Peyer's patch (tissue), 4 donors: Measurements from ENCODE around the gene MIOS. TPM values are rescaled to one million over a fixed set of nuclear protein-coding genes. Genes with fewer than 3 reads are reported as not detected.

ENCODE experiments used
- DNase-seq, 3 donors: peaks; one replicate each; pipeline ENCODE4 v3.0.0-alpha.2; 2017 to 2019
- H3K27ac ChIP-seq, 4 donors: fragments of 200-600 bp; sonication (generic); one replicate each; pipeline ENCODE4 v1.5.1; 2016 to 2019
- H3K27me3 ChIP-seq, 2 donors: fragments of 200-600 bp; sonication (generic); one replicate each; pipeline ENCODE4 v1.5.1; 2019
- H3K36me3 ChIP-seq, 3 donors: fragments of 200-600 bp; sonication (generic); one replicate each; pipeline ENCODE4 v1.5.1; 2016 to 2019
- H3K4me1 ChIP-seq, 4 donors: fragments of 200-600 bp; sonication (generic); one replicate each; pipeline ENCODE4 v1.5.1; 2016 to 2019
- H3K4me3 ChIP-seq, 4 donors: fragments of 200-600 bp; sonication (generic); 1 replicate in 3 of 4; 2 replicates in 1 of 4; pipeline ENCODE4 v1.5.1; 2016 to 2019; ENCODE audit warnings: mild to moderate bottlenecking in 1 of 4
- H3K9me3 ChIP-seq, 4 donors: fragments of 200-600 bp; sonication (generic); one replicate each; pipeline ENCODE4 v1.5.1; 2016 to 2019; ENCODE audit warnings: mild to moderate bottlenecking in 1 of 4
- POLR2A ChIP-seq, 2 donors: fragments of 450-650 bp; IDR thresholded peaks; one replicate each; pipeline ENCODE4 v1.5.1; 2017; ENCODE audit warnings: antibody characterized with exemption in 2 of 2, mild to moderate bottlenecking in 2 of 2, moderate library complexity in 2 of 2
- total RNA-seq, 4 donors: library from RNA; depleted of rRNA; stranded (reverse); fragments of >200 nt; gene quantifications; one replicate each; pipeline ENCODE4 v1.1.0, GENCODE V29; 2016
- TF ChIP-seq, protein P1 (sequence below), 6 experiments: fragments of 450-650 bp in 4 of 6; fragments of 200-600 bp in 2 of 6; sonication (generic) in 1 of 6; IDR thresholded peaks; one replicate each; pipeline ENCODE4 v1.5.1; 2017 to 2019; ENCODE audit warnings: antibody characterized with exemption in 6 of 6, mild to moderate bottlenecking in 3 of 6, moderate library complexity in 1 of 6

The MIOS gene
- total RNA-seq, 4 donors from 2014 or later = 17.1 to 42.9 (median 26.8) TPM

DNA sequence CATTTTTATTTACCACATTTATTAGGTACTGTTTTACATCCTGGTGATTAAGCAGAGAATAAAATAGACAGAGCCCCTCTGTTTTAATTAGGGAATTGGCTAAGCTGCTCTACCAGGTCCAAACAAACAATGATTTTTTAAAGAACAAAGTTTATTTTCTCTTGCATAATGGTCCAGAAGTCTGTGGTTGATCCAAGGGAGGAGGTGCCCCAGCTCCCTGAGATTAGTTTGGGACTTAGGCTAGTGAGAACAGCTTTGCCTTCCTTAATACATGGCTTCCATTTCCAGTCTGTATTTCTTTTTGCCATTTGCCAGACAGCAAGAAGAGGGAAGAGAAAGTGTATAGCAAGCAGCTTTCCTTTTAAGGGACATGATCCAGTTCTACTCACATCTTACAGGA is 2.9 kb upstream of the MIOS start:
- no peak overlapping the region for H3K4me3 ChIP-seq
- H3K27ac ChIP-seq = no peak overlapping the region
- H3K36me3 ChIP-seq = no peaks in the 10 kb centered on the region
- no peaks in the 10 kb centered on the region for H3K27me3 ChIP-seq
- DNase-seq = no peak
- no peaks in the 10 kb centered on the region for H3K9me3 ChIP-seq
- no peak for TF ChIP-seq POLR2A (IDR thresholded peaks at IDR 0.05)
- TF ChIP-seq, protein P1, sequence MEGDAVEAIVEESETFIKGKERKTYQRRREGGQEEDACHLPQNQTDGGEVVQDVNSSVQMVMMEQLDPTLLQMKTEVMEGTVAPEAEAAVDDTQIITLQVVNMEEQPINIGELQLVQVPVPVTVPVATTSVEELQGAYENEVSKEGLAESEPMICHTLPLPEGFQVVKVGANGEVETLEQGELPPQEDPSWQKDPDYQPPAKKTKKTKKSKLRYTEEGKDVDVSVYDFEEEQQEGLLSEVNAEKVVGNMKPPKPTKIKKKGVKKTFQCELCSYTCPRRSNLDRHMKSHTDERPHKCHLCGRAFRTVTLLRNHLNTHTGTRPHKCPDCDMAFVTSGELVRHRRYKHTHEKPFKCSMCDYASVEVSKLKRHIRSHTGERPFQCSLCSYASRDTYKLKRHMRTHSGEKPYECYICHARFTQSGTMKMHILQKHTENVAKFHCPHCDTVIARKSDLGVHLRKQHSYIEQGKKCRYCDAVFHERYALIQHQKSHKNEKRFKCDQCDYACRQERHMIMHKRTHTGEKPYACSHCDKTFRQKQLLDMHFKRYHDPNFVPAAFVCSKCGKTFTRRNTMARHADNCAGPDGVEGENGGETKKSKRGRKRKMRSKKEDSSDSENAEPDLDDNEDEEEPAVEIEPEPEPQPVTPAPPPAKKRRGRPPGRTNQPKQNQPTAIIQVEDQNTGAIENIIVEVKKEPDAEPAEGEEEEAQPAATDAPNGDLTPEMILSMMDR (IDR thresholded peaks at IDR 0.05) = no peak
- H3K4me1 ChIP-seq = peaks cover 0 to 13% (median 6%) of the 10 kb centered on the region in 4 donors

DNA sequence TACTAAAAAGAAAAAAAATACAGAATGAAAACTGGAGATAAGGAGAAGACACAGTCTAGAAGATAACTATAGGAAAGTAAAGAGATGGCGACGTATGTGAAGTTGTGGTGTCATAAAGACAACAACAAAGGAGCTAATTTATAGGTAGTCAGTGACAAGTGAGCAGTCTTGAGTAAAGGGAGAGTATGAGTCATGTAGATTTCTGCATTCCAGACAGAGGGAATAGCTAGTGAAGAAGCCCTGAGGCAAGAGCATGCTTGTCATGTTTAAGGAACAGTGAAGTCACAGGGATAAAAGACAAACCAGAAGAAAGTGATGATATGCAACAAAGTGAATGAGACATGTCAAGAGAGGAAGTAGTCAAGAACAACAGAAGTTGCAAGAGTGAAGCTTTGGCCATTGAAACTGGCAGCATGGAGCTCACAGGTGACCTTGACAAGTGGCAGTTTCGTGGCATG is 2.3 kb upstream of the MIOS start:
- no peaks in the 10 kb centered on the region for H3K36me3 ChIP-seq
- H3K4me3 ChIP-seq = no peak overlapping the region
- no peak overlapping the region for H3K27ac ChIP-seq
- no peaks in the 10 kb centered on the region for H3K27me3 ChIP-seq
- peaks cover 0 to 14% (median 6%) of the 10 kb centered on the region in 4 donors for H3K4me1 ChIP-seq
- no peaks in the 10 kb centered on the region for H3K9me3 ChIP-seq
- no peak for TF ChIP-seq POLR2A (IDR thresholded peaks at IDR 0.05)
- TF ChIP-seq, protein P1 (IDR thresholded peaks at IDR 0.05) = no peak
- no peak for DNase-seq

DNA sequence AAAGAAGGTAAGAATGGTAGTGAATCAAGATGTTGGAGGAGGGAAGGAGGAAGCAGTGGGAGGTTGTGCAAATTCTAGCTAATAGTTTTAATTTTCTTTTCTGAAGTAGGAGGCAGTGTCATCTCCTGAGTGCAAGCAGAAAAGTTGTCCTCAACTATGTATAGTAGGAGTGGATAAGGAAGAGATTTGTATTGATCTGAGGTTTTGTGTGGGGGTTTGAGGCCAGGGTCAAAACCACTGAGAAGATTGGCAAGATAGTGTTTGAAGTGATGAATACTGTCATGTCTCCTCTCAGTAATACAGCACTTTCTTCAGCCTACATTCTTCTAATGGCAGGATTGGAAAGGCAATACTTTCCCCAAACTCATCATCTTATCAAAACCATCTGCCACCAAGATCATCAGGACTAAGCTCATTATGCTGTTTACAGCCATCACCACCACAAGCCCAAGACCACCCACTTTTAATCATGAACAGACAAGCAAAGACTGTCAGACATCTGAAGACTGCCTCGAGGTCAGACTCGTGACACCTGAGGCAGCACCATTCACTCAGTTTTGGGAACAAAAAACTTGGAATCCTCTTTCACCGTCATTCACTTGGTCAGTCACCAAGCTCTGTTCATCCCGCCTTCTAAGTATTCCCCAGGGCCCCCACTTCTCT is 1.5 kb upstream of the MIOS start:
- peaks cover 0 to 20% (median 6%) of the 10 kb centered on the region in 4 donors for H3K4me1 ChIP-seq
- no peak overlapping the region for H3K27ac ChIP-seq
- H3K4me3 ChIP-seq = no peak overlapping the region

DNA sequence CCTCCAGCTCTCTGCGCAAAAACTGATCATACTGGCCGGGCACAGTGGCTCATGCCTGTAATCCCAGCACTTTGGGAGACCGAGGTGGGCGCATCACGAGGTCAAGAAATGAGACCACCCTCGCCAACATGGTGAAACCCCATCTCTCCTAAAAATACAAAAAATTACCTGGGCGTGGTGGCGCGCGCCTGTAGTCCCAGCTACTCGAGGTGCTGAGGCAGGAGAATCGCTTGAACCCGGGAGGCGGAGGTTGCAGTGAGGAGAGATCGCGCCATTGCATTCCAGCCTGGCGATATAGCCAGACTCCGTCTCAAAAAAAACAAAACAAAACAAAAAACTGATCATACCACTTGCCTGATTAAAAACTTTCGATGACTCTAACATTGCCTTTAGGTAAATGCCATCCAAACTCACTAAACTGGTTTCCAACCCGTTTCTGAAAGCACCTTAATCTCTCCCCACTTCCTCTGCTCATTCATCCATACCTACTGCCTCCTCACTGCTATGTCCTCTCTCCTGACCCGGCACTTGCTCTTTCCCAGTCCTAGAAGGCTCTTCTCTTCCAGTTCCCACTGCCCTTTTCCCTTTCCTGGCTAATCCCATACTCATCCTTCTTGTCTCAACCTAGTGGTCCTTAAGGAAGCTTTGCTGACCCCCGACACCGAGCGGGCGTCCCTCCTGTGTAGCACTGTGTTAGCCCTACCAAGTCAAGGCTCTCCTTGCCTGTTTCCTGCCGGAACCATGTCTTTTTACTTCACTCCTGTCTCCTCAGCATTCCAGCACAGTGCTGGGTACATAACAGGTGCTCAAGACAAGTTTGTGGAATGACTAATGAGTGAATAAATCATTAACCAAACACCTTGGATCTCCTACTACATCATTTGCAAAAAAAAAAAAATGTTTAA is 686 bp upstream of the MIOS start:
- Histone ChIP-seq H3K27ac (peak overlapping the region; percentile 89 to 97 (median 96)), H3K36me3 (no peaks in the 10 kb centered on the region), H3K4me3 (peak overlapping the region; percentile 76 to 95 (median 91)), H3K27me3 (no peaks in the 10 kb centered on the region), H3K9me3 (no peaks in the 10 kb centered on the region), H3K4me1 (peaks cover 0 to 20% (median 6%) of the 10 kb centered on the region in 4 donors)
- no peak for TF ChIP-seq POLR2A (IDR thresholded peaks at IDR 0.05)
- TF ChIP-seq, protein P1 (IDR thresholded peaks at IDR 0.05) = no peak
- DNase-seq = peak in 2 of 3 donors; percentile 53 to 54

More for the DNA sequence above, 1.5 kb upstream of the MIOS start:
- H3K9me3 ChIP-seq = no peaks in the 10 kb centered on the region
- H3K27me3 ChIP-seq = no peaks in the 10 kb centered on the region
- DNase-seq = no peak
- H3K36me3 ChIP-seq = no peaks in the 10 kb centered on the region
- TF ChIP-seq, protein P1 (IDR thresholded peaks at IDR 0.05) = no peak
- no peak for TF ChIP-seq POLR2A (IDR thresholded peaks at IDR 0.05)

DNA sequence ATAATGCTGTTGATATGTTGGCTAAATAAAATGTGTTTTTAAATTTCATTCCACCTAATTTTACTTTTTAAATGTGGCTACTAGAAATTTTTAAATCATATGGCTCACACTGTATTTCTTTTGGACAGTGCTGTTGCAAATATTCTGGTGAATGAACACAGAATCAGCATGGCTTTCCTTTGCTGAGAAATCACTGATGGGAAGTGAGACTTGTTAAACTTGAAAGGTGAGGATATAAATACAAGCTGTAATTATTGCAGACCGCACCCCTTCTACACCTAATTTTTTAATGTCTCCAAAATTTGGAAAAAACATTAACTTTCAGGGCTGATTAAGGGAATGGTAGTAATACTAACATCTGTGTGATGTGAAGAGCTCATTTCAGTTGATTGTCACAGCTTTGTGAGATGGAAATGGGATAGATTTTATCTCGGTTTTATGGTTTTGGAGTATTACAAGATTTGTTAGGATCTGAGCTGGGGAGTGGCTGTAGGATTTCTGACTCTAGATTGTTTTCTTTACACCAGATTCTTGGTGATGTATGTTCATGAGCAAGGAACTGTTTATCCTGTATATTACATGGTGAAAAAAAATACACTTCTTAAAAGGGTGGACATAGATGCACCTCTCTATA is 1.3 kb downstream of the MIOS start:
- DNase-seq = no peak
- Histone ChIP-seq H3K36me3 (no peaks in the 10 kb centered on the region), H3K27ac (peak overlapping the region in 2 of 4 donors; percentile 95 to 97), H3K4me1 (peaks cover 0 to 20% (median 6%) of the 10 kb centered on the region in 4 donors), H3K4me3 (peak overlapping the region; percentile 0 to 92 (median 83)), H3K27me3 (no peaks in the 10 kb centered on the region), H3K9me3 (no peaks in the 10 kb centered on the region)
- TF ChIP-seq, protein P1 (IDR thresholded peaks at IDR 0.05) = no peak
- no peak for TF ChIP-seq POLR2A (IDR thresholded peaks at IDR 0.05)
